Activated naive CD8-positive, alpha-beta T cell (primary cell): ENCODE data around the gene SLC16A1.
A peak's percentile ranks its signal among the peaks of the same experiment; 100 is the strongest.
"Not testable (repeated sequence)": the region's sequence is repeated elsewhere in the genome, so short reads cannot be mapped to it uniquely, and the experiment has no call there.

Source experiments
- H3K27ac Mint-ChIP-seq: one replicate; pipeline ENCODE4 v1.8.0; 2021; ENCODE audit warnings: mixed read lengths
- H3K27me3 Mint-ChIP-seq: one replicate; pipeline ENCODE4 v1.8.0; 2021; ENCODE audit warnings: mixed read lengths
- H3K36me3 Mint-ChIP-seq: one replicate; pipeline ENCODE4 v1.8.0; 2021; ENCODE audit warnings: mixed read lengths
- H3K4me1 Mint-ChIP-seq: one replicate; pipeline ENCODE4 v1.8.0; 2021; ENCODE audit warnings: low read depth, mixed read lengths
- H3K4me3 Mint-ChIP-seq: one replicate; pipeline ENCODE4 v1.8.0; 2021; ENCODE audit warnings: mild to moderate bottlenecking, mixed read lengths
- H3K9me3 Mint-ChIP-seq: one replicate; pipeline ENCODE4 v1.8.0; 2021; ENCODE audit warnings: low read depth, mixed read lengths

Gene SLC16A1, protein sequence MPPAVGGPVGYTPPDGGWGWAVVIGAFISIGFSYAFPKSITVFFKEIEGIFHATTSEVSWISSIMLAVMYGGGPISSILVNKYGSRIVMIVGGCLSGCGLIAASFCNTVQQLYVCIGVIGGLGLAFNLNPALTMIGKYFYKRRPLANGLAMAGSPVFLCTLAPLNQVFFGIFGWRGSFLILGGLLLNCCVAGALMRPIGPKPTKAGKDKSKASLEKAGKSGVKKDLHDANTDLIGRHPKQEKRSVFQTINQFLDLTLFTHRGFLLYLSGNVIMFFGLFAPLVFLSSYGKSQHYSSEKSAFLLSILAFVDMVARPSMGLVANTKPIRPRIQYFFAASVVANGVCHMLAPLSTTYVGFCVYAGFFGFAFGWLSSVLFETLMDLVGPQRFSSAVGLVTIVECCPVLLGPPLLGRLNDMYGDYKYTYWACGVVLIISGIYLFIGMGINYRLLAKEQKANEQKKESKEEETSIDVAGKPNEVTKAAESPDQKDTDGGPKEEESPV

DNA sequence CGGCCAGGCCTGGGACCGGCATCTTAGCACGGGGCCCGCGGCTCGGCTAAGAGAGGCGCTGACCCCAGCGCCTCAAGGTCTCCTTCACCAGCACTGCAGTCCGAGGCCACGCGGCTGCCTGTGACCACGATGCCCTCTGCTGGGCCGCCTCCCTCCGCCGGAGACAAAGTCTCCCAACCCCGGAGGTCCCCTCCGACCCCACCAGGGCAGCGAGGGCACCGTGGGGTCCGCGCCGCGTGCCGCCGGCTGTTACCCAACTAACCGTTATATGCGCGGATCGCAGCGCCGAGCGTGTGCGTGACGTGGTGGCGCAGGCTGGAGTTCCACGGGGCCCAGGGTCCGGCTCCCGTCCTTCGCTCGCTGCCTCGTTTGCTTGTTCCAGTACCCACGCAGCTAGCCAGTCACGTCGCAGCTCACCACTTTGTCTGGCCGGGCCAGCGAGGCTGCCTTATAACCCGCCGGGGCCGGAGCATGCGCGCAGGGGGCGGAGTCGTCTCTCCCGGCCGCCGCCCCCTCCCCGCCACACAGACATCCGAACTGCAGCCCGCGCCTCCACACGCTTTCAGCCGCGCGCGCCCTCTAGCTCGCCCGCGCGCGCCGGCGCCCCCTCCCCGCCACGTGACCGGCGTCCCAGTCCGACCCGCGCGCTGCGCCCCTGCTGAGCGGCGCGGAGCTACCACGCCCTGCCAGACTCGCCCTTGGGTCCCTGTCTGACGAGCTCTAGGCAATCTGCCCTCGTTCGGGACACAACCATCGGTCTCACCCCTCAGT lies at the start of gene SLC16A1:
Gene SLC16A1, minus strand, starts transcription at position 424 of the 771 bp plus-strand sequence. CDS start 26,888 bp downstream, outside the sequence.
- Mint-ChIP-seq H3K9me3 (no peaks in the 10 kb centered on the region), H3K27ac (peak within 1 kb of the TSS; percentile 98), H3K4me3 (peak within 1 kb of the TSS; percentile 95), H3K27me3 (no peaks in the 10 kb centered on the region), H3K36me3 (peaks cover 24% of the 10 kb centered on the region), H3K4me1 (peaks cover 63% of the 10 kb centered on the region)

DNA sequence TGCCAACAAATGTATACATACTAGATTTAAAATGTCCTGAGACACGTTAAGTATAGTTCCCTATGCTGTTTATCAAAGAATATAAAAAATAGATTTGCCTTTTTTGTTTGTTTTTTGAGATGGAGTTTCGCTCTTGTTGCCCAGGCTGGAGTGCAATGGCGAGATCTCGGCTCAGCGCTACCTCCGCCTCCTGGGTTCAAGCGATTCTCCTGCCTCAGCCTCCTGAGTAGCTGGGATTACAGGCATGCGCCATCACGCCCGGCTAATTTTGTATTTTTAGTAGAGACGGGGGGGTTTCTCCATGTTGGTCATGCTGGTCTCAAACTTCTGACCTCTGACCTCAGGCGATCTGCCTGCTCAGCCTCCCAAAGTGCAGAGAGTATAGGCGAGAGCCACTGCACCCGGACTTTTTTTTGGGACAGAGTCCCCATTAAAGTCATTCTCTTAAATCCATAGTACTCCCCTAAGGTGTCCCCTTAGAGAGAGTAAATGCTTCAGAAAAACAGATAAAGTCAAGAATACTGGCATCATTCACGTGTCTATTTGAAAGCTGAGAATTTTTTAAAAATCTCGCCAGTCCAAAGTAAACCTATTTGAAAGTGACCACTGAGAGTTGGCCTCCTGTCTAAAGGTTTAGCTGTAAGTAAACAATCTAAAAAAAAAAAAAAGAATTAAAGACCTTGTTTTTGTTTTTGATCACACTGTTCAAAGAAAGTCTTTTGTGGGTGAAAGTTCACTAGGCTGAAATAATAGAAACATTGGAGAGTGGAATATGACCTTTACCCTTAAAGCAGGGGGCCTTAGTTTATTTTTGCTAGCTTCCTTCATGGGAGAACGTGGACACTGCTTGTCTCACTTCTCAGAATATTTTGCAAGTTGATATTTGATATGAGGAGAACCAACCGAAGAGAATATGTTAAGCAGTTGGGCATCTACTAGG lies 48.0 kb upstream of the SLC16A1 start:
- H3K36me3 Mint-ChIP-seq: peaks cover 20% of the 10 kb centered on the region
- no peak overlapping the region for H3K4me3 Mint-ChIP-seq
- no peaks in the 10 kb centered on the region for H3K4me1 Mint-ChIP-seq
- no peak overlapping the region for H3K27ac Mint-ChIP-seq
- no peaks in the 10 kb centered on the region for H3K9me3 Mint-ChIP-seq
- H3K27me3 Mint-ChIP-seq: no peaks in the 10 kb centered on the region

DNA sequence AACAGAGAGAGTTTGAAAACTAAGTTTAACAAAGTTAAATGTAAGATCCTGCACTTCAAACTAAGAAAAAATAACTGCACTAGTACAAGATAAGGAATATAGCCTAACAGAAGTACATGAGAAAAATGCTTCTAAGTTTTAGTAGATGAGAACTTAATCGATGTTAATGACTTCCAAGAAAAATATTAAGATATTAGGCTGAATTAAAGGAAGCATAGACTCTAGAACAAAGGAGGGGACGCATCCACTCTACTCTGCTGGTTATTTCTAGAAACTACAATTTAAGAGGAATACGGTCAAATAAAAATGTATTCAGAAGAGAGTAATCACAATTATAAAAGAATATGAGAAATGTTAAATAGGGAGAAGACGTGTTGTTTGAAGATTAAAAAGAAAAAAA lies 46.3 kb upstream of the SLC16A1 start:
- no peaks in the 10 kb centered on the region for H3K9me3 Mint-ChIP-seq
- no peaks in the 10 kb centered on the region for H3K4me1 Mint-ChIP-seq

DNA sequence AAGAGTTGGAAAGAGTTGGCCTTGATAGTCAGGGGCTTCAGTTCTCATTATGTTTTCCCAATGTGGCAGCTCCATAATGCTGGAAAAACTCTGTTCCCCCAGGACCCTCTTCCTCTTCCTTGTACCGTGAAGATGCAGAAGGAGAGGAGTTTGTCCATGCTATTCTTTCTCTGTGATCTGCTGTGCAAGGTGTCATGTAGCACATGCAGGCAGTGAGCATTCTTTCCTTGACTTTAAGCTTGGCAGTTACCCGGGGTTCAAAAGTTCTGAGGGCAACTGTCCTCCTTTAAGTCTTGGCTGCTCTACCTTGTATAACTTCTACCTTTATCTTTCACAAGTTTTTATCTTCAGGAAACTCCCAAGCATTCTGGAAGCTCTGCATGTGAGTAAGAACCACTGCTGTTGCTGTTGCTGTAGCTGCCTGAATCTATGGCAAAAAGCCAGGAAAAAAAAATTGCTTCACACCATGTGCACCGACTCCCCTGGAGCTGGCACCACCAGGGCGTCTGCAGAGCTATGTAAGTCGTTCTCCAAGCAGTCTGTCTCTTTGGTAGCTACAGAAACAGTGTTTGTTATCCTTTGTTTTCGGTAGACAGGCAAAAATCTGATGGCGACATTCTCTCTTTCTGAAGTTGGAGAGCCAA lies 42.7 kb upstream of the SLC16A1 start:
- Mint-ChIP-seq H3K4me3 (no peak overlapping the region), H3K4me1 (no peaks in the 10 kb centered on the region), H3K36me3 (peaks cover 13% of the 10 kb centered on the region), H3K27me3 (no peaks in the 10 kb centered on the region), H3K9me3 (no peaks in the 10 kb centered on the region), H3K27ac (no peak overlapping the region)

More for the DNA sequence above, 46.3 kb upstream of the SLC16A1 start:
- no peaks in the 10 kb centered on the region for H3K27me3 Mint-ChIP-seq
- peaks cover 15% of the 10 kb centered on the region for H3K36me3 Mint-ChIP-seq
- no peak overlapping the region for H3K4me3 Mint-ChIP-seq
- H3K27ac Mint-ChIP-seq: no peak overlapping the region

DNA sequence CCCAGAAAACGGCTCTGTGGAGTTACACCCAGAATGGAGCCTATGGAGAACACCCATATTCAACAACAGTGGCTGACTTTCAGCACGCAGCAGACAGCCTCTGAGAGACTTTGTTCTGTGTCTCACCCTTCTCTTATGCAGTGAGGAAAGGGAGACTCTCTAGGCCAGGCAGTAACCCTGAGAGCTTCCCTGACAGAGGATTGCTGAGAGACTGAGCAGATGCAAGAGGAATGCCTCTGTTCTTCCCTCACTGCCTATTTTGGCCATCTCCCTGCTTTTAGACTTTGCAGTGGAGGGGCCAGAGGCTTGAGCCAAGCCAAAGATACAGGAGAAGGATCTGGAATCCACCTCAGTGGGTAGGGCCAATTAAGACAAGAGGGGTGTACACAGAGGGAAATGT lies 41.8 kb upstream of the SLC16A1 start:
- Mint-ChIP-seq H3K27ac (no peak overlapping the region), H3K27me3 (no peaks in the 10 kb centered on the region), H3K36me3 (peaks cover 13% of the 10 kb centered on the region)

DNA sequence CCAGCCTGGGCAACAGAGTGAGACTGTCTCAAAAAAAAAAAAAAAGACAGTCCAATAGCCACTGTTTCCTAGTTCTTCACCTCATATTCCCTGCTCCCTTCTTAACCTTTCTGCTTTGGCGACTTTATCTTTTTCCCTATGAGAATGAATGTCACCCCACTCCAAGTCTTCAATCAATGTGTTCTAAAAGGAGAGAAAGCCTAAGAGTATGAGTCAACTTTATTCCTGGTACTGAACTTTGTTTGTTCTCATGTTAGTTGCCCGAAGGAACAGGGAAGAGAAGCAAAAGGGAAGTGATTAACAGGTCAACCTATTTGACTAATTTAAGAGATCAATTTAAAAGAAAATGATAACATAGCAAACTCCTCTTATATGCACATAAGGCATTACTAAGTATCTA lies 39.9 kb upstream of the SLC16A1 start:
- H3K4me1 Mint-ChIP-seq: no peaks in the 10 kb centered on the region
- no peak overlapping the region for H3K4me3 Mint-ChIP-seq
- H3K36me3 Mint-ChIP-seq: peaks cover 8% of the 10 kb centered on the region
- H3K27ac Mint-ChIP-seq: no peak overlapping the region
- no peaks in the 10 kb centered on the region for H3K27me3 Mint-ChIP-seq
- H3K9me3 Mint-ChIP-seq: no peaks in the 10 kb centered on the region

More for the DNA sequence above, 41.8 kb upstream of the SLC16A1 start:
- H3K4me1 Mint-ChIP-seq: no peaks in the 10 kb centered on the region
- H3K9me3 Mint-ChIP-seq: no peaks in the 10 kb centered on the region
- H3K4me3 Mint-ChIP-seq: no peak overlapping the region

DNA sequence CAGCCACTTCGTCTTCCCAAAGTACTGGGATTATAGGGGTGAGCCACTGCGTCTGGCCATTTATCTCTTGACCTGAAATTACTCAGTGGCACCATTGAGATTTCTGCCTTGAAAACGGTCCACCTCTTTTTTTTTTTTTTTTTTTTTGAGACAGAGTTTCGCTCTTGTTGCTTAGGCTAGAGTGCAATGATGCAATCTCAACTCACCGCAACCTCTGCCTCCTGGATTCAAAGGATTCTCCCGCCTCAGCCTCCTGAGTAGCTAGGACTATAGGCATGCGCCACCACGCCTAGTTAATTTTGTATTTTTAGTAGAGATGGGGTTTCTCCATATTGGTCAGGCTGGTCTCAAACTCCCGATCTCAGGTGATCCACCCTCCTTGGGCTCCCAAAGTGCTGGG lies 39.0 kb upstream of the SLC16A1 start:
- not testable (repeated sequence) for H3K4me1 Mint-ChIP-seq, H3K27ac Mint-ChIP-seq, H3K9me3 Mint-ChIP-seq, H3K36me3 Mint-ChIP-seq, H3K27me3 Mint-ChIP-seq, H3K4me3 Mint-ChIP-seq

DNA sequence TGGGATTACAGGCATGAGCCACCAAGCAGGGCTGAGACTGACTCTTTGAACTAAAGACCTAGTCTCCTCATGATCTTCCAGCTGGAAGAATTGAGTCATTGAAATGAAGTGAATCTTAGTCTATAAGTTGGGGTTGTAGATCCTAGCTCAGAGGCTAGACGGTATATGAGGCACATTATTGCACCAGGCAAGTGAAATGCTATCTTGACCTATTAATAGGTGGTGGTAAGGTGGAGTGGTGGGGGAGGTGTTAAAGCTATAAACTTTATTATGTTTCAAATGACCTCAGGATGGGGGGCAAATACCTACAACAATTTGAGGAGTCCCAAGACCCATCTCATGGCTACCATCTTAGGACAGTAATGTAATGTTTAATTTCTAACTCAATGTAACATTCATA lies 36.8 kb upstream of the SLC16A1 start:
- Mint-ChIP-seq H3K27ac (no peak overlapping the region), H3K27me3 (no peaks in the 10 kb centered on the region), H3K9me3 (no peaks in the 10 kb centered on the region), H3K4me1 (no peaks in the 10 kb centered on the region), H3K36me3 (peaks cover 6% of the 10 kb centered on the region), H3K4me3 (no peak overlapping the region)

DNA sequence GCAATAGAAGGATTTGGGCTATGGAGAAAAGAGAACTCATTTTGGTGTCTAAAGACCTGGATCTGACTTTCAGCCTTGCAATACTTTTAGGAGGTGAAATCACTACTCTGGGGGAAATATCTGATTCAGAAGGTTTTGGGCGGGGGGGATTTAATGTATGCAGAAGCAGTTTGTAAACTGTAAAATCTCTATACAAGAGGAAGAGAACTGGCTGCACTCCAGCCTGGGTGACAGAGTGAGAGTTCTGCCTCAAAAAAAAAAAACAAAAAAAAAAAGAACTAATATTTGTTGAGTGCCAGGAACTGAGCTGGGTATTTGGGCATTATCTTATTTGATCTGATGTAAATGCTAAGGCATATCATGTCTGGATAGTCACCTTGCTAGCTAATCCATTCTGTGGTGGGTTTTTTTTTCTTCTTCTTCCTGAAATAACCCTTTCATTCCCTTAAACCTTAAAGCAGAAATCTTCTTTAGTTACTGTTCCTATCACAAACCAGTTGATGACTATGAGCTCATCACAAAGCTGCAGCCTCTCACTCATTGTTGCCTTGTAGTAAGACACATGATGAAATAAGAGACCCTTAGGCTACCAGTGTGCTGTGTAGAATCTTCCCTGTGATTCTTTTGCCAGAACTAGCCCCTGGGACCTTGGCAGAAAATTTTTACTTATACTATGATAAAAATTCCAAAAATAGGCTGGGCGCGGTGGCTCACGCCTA lies 35.6 kb upstream of the SLC16A1 start:
- Mint-ChIP-seq H3K27me3 (no peaks in the 10 kb centered on the region), H3K4me1 (no peaks in the 10 kb centered on the region), H3K36me3 (peaks cover 3% of the 10 kb centered on the region), H3K4me3 (no peak overlapping the region), H3K9me3 (no peaks in the 10 kb centered on the region), H3K27ac (no peak overlapping the region)

DNA sequence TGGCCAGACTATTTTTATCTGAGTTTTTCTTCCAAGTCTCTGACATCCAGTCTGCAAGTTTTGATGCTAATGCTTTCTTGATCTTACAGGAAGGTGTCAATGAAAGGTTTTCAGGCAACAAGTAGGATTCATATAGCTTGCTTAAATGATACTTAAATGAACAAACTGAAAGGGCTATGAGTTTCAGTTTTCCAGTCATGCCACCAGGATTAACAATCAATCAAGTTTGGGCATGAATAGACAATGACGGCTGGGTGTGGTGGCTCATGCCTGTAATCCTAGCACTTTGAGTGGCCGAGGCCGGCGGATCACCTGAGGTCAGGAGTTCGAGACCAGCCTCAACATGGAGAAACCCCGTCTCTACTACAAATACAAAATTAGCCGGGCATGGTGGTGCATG lies 34.3 kb upstream of the SLC16A1 start:
- Mint-ChIP-seq H3K36me3 (peaks cover 3% of the 10 kb centered on the region), H3K27ac (no peak overlapping the region), H3K4me3 (no peak overlapping the region), H3K27me3 (no peaks in the 10 kb centered on the region), H3K9me3 (no peaks in the 10 kb centered on the region), H3K4me1 (no peaks in the 10 kb centered on the region)

DNA sequence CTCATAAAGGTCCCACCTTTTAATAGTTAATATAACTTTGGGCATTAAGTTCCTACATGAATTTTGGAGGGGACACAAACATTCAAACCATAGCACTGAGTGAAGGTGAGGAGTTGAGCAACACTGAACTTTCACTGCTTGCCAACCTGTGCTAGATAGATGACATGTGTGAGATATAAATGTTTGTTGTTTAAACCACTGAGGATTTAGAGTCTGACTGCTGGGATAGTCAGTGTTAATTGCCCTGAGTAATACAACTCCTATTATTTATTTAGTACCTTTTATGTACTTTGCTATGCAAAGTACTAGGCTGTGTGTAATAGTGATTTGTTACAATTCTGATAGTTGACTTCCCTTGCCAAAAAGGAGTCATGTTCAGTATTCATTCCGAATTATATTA lies 32.4 kb upstream of the SLC16A1 start:
- H3K9me3 Mint-ChIP-seq: no peaks in the 10 kb centered on the region
- H3K4me1 Mint-ChIP-seq: no peaks in the 10 kb centered on the region
- H3K36me3 Mint-ChIP-seq: peaks cover 3% of the 10 kb centered on the region
- H3K27me3 Mint-ChIP-seq: no peaks in the 10 kb centered on the region
- no peak overlapping the region for H3K27ac Mint-ChIP-seq
- H3K4me3 Mint-ChIP-seq: no peak overlapping the region

DNA sequence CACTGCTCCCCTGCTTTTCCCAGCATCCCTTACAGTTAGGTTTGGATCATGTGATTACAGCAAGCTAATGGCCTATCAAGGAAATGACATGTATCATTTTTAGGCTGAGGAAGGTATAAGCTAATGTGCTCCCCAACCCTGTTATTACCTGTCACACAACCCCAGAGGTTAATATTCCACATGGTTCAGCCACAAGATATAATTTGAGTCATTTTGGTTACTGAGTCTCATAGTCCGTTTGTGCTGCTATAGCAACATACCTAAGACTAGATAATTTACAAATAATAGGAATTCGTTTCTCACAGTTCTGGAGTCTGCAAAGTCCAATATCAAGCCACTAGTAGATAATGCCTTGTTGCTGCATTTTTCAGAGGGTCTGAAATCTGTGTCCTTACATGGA lies 29.1 kb upstream of the SLC16A1 start:
- no peak overlapping the region for H3K27ac Mint-ChIP-seq
- H3K9me3 Mint-ChIP-seq: no peaks in the 10 kb centered on the region
- no peaks in the 10 kb centered on the region for H3K27me3 Mint-ChIP-seq
- peaks cover 5% of the 10 kb centered on the region for H3K36me3 Mint-ChIP-seq
- no peaks in the 10 kb centered on the region for H3K4me1 Mint-ChIP-seq
- H3K4me3 Mint-ChIP-seq: no peak overlapping the region

DNA sequence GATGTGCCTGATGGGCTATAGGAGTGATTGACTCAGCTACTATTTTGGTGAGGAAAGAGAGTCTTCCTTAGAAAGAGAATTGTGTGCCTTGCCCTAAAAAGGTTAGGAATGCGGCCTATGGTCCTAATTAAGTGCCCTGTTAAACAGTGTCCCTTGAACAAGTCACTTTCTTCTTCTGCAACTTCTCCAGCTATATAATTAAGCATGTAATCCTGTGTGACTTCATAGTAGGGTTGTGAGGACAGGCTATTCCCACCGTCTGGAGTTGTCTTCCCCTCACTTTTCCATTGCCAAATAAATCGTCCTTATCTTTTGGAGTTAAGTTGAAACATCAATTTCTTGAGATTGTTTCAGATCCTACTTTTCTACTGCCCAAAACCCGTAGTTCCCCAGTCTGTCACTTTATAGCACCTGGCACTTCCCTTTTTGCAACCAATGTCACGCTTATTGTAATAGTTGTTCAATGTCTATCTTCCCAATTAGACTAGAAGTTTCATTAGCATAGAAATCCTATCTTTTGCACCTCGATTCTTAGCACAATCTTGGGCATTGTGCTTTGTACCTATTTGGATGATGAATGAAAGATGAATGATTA lies 27.6 kb upstream of the SLC16A1 start:
- H3K4me3 Mint-ChIP-seq: no peak overlapping the region
- H3K4me1 Mint-ChIP-seq: no peaks in the 10 kb centered on the region
- no peaks in the 10 kb centered on the region for H3K27me3 Mint-ChIP-seq
- no peak overlapping the region for H3K27ac Mint-ChIP-seq
- no peaks in the 10 kb centered on the region for H3K9me3 Mint-ChIP-seq
- H3K36me3 Mint-ChIP-seq: peaks cover 5% of the 10 kb centered on the region
